SK-N-SH (cell line): ENCODE data around the gene TPMT.

Experiments
- EP300 ChIP-seq, 2 experiments: IDR thresholded peaks; 2 replicates each; pipeline versions ENCODE4 v1.4.0 to v1.6.1; 2012; ENCODE audit warnings: borderline replicate concordance in 1 of 2, low read depth in 1 of 2, low read length in 1 of 2
- FOSL2 ChIP-seq: IDR thresholded peaks from 2 replicates; pipeline ENCODE4 v1.4.0; 2012; ENCODE audit warnings: low read depth, mild to moderate bottlenecking, moderate library complexity, borderline replicate concordance
- RFX5 ChIP-seq: IDR thresholded peaks from 2 replicates; pipeline ENCODE4 v1.6.1; 2012; ENCODE audit warnings: mild to moderate bottlenecking, improper control_type of control experiment, low read length
- USF1 ChIP-seq: IDR thresholded peaks from 2 replicates; pipeline ENCODE4 v1.4.0; 2012; ENCODE audit warnings: low read depth, borderline replicate concordance
- YY1 ChIP-seq: IDR thresholded peaks from 2 replicates; pipeline ENCODE4 v1.4.0; 2012; ENCODE audit warnings: low read depth, mild to moderate bottlenecking
- TF ChIP-seq, protein P1 (sequence below): fragments of 200-600 bp; sonication (generic); IDR thresholded peaks from 2 replicates; pipeline ENCODE4 v1.6.1; 2017; ENCODE audit warnings: antibody characterized with exemption, mild to moderate bottlenecking, moderate library complexity

DNA sequence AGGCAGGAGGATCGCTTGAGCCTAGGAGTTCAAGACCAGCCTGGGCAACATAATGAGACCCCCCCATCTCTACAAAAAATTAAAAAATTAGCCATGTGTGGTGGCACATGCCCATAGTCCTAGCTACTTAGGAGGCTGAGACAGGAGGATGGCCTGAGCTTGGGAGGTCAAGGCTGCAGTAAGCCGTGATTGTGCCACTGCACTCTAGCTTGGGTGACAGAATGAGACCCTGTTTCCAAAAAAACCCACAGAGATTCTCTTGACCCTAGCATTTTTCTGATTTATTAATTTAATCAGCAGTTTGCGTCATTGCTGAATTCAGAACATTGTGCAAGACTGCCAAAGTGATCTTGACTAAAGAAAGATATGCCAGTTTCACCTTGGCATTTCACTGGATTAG, 37.1 kb upstream of the TPMT start:
- TF ChIP-seq FOSL2 (no peak), USF1 (no peak), RFX5 (no peak), EP300 (IDR thresholded peaks at IDR 0.05; ENCODE audit: borderline replicate concordance in 1 of 2, low read depth in 1 of 2, low read length in 1 of 2) (no peak), YY1 (no peak)
- TF ChIP-seq, protein P1, sequence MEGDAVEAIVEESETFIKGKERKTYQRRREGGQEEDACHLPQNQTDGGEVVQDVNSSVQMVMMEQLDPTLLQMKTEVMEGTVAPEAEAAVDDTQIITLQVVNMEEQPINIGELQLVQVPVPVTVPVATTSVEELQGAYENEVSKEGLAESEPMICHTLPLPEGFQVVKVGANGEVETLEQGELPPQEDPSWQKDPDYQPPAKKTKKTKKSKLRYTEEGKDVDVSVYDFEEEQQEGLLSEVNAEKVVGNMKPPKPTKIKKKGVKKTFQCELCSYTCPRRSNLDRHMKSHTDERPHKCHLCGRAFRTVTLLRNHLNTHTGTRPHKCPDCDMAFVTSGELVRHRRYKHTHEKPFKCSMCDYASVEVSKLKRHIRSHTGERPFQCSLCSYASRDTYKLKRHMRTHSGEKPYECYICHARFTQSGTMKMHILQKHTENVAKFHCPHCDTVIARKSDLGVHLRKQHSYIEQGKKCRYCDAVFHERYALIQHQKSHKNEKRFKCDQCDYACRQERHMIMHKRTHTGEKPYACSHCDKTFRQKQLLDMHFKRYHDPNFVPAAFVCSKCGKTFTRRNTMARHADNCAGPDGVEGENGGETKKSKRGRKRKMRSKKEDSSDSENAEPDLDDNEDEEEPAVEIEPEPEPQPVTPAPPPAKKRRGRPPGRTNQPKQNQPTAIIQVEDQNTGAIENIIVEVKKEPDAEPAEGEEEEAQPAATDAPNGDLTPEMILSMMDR, result no peak
